ENCODE measurements around the gene SMYD5.
"Not testable (repeated sequence)": the region's sequence is repeated elsewhere in the genome, so short reads cannot be mapped to it uniquely, and the experiment has no call there.

The SMYD5 gene

DNA sequence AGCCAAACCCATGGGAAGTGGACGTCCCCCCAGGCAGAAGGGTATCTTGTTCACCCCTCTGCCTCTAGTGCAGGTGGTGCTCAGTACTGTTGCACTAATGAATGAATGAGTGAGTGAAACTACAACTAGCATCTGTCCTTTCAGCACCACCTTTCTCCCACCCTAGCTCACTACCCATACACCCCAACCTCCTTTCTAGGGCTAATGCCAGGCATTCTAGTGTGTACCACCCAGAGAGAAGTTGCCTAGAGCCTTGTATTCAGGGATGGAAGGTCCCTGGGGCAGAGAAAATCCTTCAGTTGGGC, 42.5 kb downstream of the SMYD5 start:
- no peaks in the 10 kb centered on the region for H3K9me3 ChIP-seq (ENCODE audit: control insufficient read depth, low read length)
- no peak overlapping the region for H3K9ac ChIP-seq (ENCODE audit: low read length)
- H3K36me3 ChIP-seq (ENCODE audit: control insufficient read depth, insufficient read depth, low read length, severe bottlenecking): peaks cover 32% of the 10 kb centered on the region
- no peaks in the 10 kb centered on the region for H3K27me3 ChIP-seq (replicated peaks; ENCODE audit: control insufficient read depth, insufficient read depth, low read length)
- no peak for DNase-seq (ENCODE audit: low read depth)
- H3K4me3 ChIP-seq (ENCODE audit: low read length): no peak overlapping the region
- peaks cover 3% of the 10 kb centered on the region for H3K4me1 ChIP-seq (ENCODE audit: control insufficient read depth, insufficient read depth, low read length)

- no peak for DNase-seq (ENCODE audit: low read depth)
- H3K4me3 ChIP-seq (ENCODE audit: low read length): no peak overlapping the region
- no peaks in the 10 kb centered on the region for H3K9me3 ChIP-seq (ENCODE audit: control insufficient read depth, low read length)
- peaks cover 28% of the 10 kb centered on the region for H3K36me3 ChIP-seq (ENCODE audit: control insufficient read depth, insufficient read depth, low read length, severe bottlenecking)
- peaks cover 3% of the 10 kb centered on the region for H3K4me1 ChIP-seq (ENCODE audit: control insufficient read depth, insufficient read depth, low read length)
- no peaks in the 10 kb centered on the region for H3K27me3 ChIP-seq (replicated peaks; ENCODE audit: control insufficient read depth, insufficient read depth, low read length)
- H3K9ac ChIP-seq (ENCODE audit: low read length): no peak overlapping the region
Measured at GRCh38 chr2:73257021-73257420, 43.0 kb downstream of the SMYD5 start.

- Histone ChIP-seq H3K27me3 (replicated peaks; ENCODE audit: control insufficient read depth, insufficient read depth, low read length) (no peaks in the 10 kb centered on the region), H3K36me3 (ENCODE audit: control insufficient read depth, insufficient read depth, low read length, severe bottlenecking) (peaks cover 23% of the 10 kb centered on the region), H3K9ac (ENCODE audit: low read length) (no peak overlapping the region), H3K4me1 (ENCODE audit: control insufficient read depth, insufficient read depth, low read length) (peaks cover 3% of the 10 kb centered on the region), H3K9me3 (ENCODE audit: control insufficient read depth, low read length) (no peaks in the 10 kb centered on the region), H3K4me3 (ENCODE audit: low read length) (no peak overlapping the region)
- no peak for DNase-seq (ENCODE audit: low read depth)
Measured at GRCh38 chr2:73257425-73258125, 43.5 kb downstream of the SMYD5 start.

DNA sequence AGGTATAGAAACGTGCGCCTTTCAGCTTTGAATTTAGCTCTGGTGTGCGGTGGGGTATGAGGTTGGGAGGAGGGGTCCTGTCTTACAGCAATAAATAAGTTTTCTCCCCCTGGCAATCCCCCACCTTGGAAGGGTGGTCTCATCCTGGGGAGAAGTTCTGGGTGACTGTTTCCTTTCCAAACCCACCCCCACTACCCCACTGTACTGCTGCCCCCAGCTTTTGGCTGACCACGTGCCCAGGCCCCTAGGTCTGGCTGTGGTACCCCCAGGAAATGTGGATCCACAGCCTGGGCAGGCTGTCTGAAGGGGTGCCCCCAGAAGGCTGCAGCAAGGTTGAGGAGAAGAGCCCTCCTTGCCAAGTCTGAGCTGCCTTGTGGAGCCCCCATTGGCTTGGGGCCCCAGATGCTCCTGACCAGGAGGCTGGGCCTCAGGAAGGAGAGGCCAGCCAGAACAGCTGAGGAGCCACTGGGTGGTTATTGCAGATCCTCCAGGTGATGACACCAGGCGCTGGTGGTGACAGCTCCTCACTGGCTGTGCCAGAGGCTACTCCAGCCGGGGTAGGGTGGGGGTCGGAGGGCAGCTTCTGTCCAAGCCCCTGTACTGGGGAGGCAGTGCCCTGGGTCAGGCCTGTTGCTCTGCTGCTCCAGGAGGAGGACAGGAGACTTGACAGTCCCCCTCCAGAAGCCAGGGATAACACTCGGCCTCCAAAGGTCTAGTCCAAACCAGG, 44.3 kb downstream of the SMYD5 start:
- Histone ChIP-seq H3K36me3 (ENCODE audit: control insufficient read depth, insufficient read depth, low read length, severe bottlenecking) (peaks cover 16% of the 10 kb centered on the region), H3K9ac (ENCODE audit: low read length) (no peak overlapping the region), H3K27me3 (replicated peaks; ENCODE audit: control insufficient read depth, insufficient read depth, low read length) (no peaks in the 10 kb centered on the region), H3K4me1 (ENCODE audit: control insufficient read depth, insufficient read depth, low read length) (peaks cover 3% of the 10 kb centered on the region), H3K9me3 (ENCODE audit: control insufficient read depth, low read length) (no peaks in the 10 kb centered on the region), H3K4me3 (ENCODE audit: low read length) (no peak overlapping the region)
- no peak for DNase-seq (ENCODE audit: low read depth)

- H3K36me3 ChIP-seq (ENCODE audit: control insufficient read depth, insufficient read depth, low read length, severe bottlenecking): peaks cover 10% of the 10 kb centered on the region
- no peaks in the 10 kb centered on the region for H3K27me3 ChIP-seq (replicated peaks; ENCODE audit: control insufficient read depth, insufficient read depth, low read length)
- no peak for DNase-seq (ENCODE audit: low read depth)
- no peaks in the 10 kb centered on the region for H3K9me3 ChIP-seq (ENCODE audit: control insufficient read depth, low read length)
- peaks cover 3% of the 10 kb centered on the region for H3K4me1 ChIP-seq (ENCODE audit: control insufficient read depth, insufficient read depth, low read length)
- H3K4me3 ChIP-seq (ENCODE audit: low read length): no peak overlapping the region
- H3K9ac ChIP-seq (ENCODE audit: low read length): no peak overlapping the region
Measured at GRCh38 chr2:73258913-73259215, 44.8 kb downstream of the SMYD5 start.

GRCh38 chr2:73259276-73259675, 45.2 kb downstream of the SMYD5 start:
- no peak overlapping the region for H3K4me3 ChIP-seq (ENCODE audit: low read length)
- peaks cover 6% of the 10 kb centered on the region for H3K36me3 ChIP-seq (ENCODE audit: control insufficient read depth, insufficient read depth, low read length, severe bottlenecking)
- H3K4me1 ChIP-seq (ENCODE audit: control insufficient read depth, insufficient read depth, low read length): peaks cover 3% of the 10 kb centered on the region
- H3K9ac ChIP-seq (ENCODE audit: low read length): no peak overlapping the region
- no peaks in the 10 kb centered on the region for H3K9me3 ChIP-seq (ENCODE audit: control insufficient read depth, low read length)
- DNase-seq (ENCODE audit: low read depth): no peak
- H3K27me3 ChIP-seq (replicated peaks; ENCODE audit: control insufficient read depth, insufficient read depth, low read length): no peaks in the 10 kb centered on the region

DNA sequence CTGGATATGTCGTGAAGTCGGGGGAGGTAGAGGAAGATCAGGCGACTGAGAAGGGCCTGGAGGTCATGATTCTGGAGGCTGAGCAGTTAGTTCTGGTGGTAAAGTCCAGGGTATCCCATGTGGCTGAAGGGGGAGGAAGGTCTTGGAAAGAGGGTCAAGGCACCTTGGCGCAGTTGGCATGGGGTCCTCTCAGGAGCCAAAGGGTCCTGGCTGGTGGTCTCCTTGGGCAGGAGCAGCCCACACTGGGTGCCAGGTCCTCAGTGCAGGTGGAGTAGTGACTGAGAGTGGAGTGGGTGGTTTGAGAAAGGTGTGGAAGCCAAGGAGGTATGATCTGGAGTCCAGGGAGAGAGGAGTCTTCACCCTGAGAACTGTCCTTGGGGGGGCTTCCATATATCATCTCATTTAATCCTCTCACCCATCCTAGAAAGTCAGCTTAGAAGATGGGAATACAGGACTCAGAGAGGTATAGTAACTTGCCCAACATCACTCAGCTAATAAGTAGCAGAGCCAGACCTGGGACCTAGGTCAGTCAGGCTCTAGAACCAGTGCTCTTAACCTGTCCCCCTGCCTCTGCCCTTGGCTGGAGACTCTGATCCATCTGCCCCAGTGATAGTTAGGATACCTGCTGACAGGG, 45.8 kb downstream of the SMYD5 start:
- DNase-seq (ENCODE audit: low read depth): no peak
- Histone ChIP-seq H3K4me1 (ENCODE audit: control insufficient read depth, insufficient read depth, low read length) (peaks cover 2% of the 10 kb centered on the region), H3K36me3 (ENCODE audit: control insufficient read depth, insufficient read depth, low read length, severe bottlenecking) (peaks cover under 1% of the 10 kb centered on the region), H3K9ac (ENCODE audit: low read length) (no peak overlapping the region), H3K9me3 (ENCODE audit: control insufficient read depth, low read length) (no peaks in the 10 kb centered on the region), H3K4me3 (ENCODE audit: low read length) (no peak overlapping the region), H3K27me3 (replicated peaks; ENCODE audit: control insufficient read depth, insufficient read depth, low read length) (no peaks in the 10 kb centered on the region)

GRCh38 chr2:73260338-73260984, 46.4 kb downstream of the SMYD5 start:
- no peaks in the 10 kb centered on the region for H3K27me3 ChIP-seq (replicated peaks; ENCODE audit: control insufficient read depth, insufficient read depth, low read length)
- no peaks in the 10 kb centered on the region for H3K36me3 ChIP-seq (ENCODE audit: control insufficient read depth, insufficient read depth, low read length, severe bottlenecking)
- H3K4me3 ChIP-seq (ENCODE audit: low read length): no peak overlapping the region
- H3K9me3 ChIP-seq (ENCODE audit: control insufficient read depth, low read length): no peaks in the 10 kb centered on the region
- H3K4me1 ChIP-seq (ENCODE audit: control insufficient read depth, insufficient read depth, low read length): no peaks in the 10 kb centered on the region
- DNase-seq (ENCODE audit: low read depth): peak; percentile 48
- H3K9ac ChIP-seq (ENCODE audit: low read length): no peak overlapping the region

GRCh38 chr2:73262108-73262651, 48.1 kb downstream of the SMYD5 start:
- H3K36me3 ChIP-seq (ENCODE audit: control insufficient read depth, insufficient read depth, low read length, severe bottlenecking): no peaks in the 10 kb centered on the region
- H3K9ac ChIP-seq (ENCODE audit: low read length): no peak overlapping the region
- H3K4me1 ChIP-seq (ENCODE audit: control insufficient read depth, insufficient read depth, low read length): no peaks in the 10 kb centered on the region
- no peak for DNase-seq (ENCODE audit: low read depth)
- no peaks in the 10 kb centered on the region for H3K9me3 ChIP-seq (ENCODE audit: control insufficient read depth, low read length)
- peaks cover 6% of the 10 kb centered on the region for H3K27me3 ChIP-seq (replicated peaks; ENCODE audit: control insufficient read depth, insufficient read depth, low read length)
- no peak overlapping the region for H3K4me3 ChIP-seq (ENCODE audit: low read length)

- H3K27me3 ChIP-seq (replicated peaks; ENCODE audit: control insufficient read depth, insufficient read depth, low read length): peaks cover 13% of the 10 kb centered on the region
- H3K4me1 ChIP-seq (ENCODE audit: control insufficient read depth, insufficient read depth, low read length); H3K4me3 ChIP-seq (ENCODE audit: low read length); H3K9ac ChIP-seq (ENCODE audit: low read length); DNase-seq (ENCODE audit: low read depth); H3K9me3 ChIP-seq (ENCODE audit: control insufficient read depth, low read length); H3K36me3 ChIP-seq (ENCODE audit: control insufficient read depth, insufficient read depth, low read length, severe bottlenecking): not testable (repeated sequence)
Measured at GRCh38 chr2:73262691-73263429, 48.8 kb downstream of the SMYD5 start.
